Natural killer cell treated with Interleukin-12 subunit alpha and Interleukin-12 subunit beta and Interleukin-15 and Interleukin-18, amount 100 ng/mL, for 72 hours (primary cell): Measurements from ENCODE around the gene SLC6A3. TPM values are rescaled to one million over a fixed set of nuclear protein-coding genes. Genes with fewer than 3 reads are reported as not detected.
"Not testable (repeated sequence)": the region's sequence is repeated elsewhere in the genome, so short reads cannot be mapped to it uniquely, and the experiment has no call there.

Source experiments
- ATAC-seq, 2 donors: fragments of 150-1000 bp; cut with Tn5 transposase in 1 of 2; sonication (Bioruptor Pico), chemical (Tn5 transposase) in 1 of 2; 2 replicates each; pipeline ENCODE4 v1.10.0; 2021
- DNase-seq: peaks from one replicate; pipeline ENCODE4 v3.0.0; 2022; ENCODE audit warnings: low spot score
- H3K27ac Mint-ChIP-seq, 2 donors: 1 replicate in 1 of 2; 2 replicates in 1 of 2; pipeline ENCODE4 v1.8.0; 2022; ENCODE audit warnings: mixed read lengths in 2 of 2, mild to moderate bottlenecking in 1 of 2, moderate library complexity in 1 of 2
- H3K27me3 Mint-ChIP-seq, 2 donors: 1 replicate in 1 of 2; 2 replicates in 1 of 2; pipeline ENCODE4 v1.8.0; 2022; ENCODE audit warnings: mixed read lengths in 2 of 2
- H3K36me3 Mint-ChIP-seq: one replicate; pipeline ENCODE4 v1.8.0; 2022; ENCODE audit warnings: mixed read lengths
- H3K4me1 Mint-ChIP-seq, 2 donors: 1 replicate in 1 of 2; 2 replicates in 1 of 2; pipeline ENCODE4 v1.8.0; 2022; ENCODE audit warnings: low read depth in 2 of 2, mixed read lengths in 2 of 2, mild to moderate bottlenecking in 1 of 2
- H3K4me3 Mint-ChIP-seq: one replicate; pipeline ENCODE4 v1.8.0; 2022; ENCODE audit warnings: mixed read lengths
- H3K9me3 Mint-ChIP-seq: 2 replicates; pipeline ENCODE4 v1.8.0; 2022; ENCODE audit warnings: mixed read lengths
- total RNA-seq, 2 donors: library from RNA; stranded (reverse); gene quantifications; one replicate each; pipeline ENCODE4 v1.2.3, GENCODE V29; 2022

Gene SLC6A3
- total RNA-seq, 2 donors from 2014 or later: not detected

DNA sequence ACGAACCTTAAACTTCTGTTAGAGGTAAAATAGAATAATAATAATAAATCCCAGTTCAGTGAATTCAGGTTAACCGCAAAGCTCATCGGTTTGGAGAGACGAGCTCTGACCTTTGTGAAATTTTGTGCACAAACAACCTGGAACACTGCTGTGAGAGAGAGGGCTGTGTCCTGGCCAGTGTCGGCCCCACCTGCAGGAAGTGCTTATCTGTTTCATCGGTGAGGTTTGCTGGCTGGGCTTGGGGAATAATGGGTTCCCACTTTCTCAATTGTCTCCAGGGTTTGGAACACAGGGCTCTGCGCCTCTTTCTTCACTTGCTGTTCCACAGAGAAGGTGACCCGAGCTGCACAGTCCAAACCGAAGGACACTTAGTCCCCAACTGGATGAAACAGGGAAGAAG is 81.0 kb downstream of the SLC6A3 start:
- DNase-seq (no peak), ATAC-seq (no peak)
- Mint-ChIP-seq H3K27ac (no peak overlapping the region), H3K9me3 (no peaks in the 10 kb centered on the region), H3K27me3 (peaks cover 6 to 19% of the 10 kb centered on the region in 2 donors), H3K4me3 (no peak overlapping the region), H3K4me1 (no peaks in the 10 kb centered on the region), H3K36me3 (no peaks in the 10 kb centered on the region)

DNA sequence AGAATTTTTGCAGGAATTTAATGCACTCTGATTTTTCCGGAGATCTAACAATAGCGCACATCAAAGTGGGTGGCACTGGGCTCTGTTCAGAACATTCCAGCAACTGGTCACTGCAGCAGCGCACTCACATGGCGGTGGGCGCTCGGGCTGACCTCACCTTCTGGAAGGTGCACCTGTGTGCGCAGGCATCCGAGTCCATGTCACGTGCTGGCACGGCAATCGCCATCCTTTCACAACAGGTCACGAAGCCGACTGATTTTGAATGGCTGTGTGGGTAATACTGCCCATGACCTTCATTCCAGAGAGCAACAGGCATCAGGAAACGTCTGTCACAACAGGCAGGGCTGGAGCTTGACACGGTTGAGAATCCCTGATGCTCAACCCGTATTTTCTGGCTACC is 81.7 kb downstream of the SLC6A3 start:
- no peak overlapping the region for H3K4me3 Mint-ChIP-seq
- H3K9me3 Mint-ChIP-seq: no peaks in the 10 kb centered on the region

DNA sequence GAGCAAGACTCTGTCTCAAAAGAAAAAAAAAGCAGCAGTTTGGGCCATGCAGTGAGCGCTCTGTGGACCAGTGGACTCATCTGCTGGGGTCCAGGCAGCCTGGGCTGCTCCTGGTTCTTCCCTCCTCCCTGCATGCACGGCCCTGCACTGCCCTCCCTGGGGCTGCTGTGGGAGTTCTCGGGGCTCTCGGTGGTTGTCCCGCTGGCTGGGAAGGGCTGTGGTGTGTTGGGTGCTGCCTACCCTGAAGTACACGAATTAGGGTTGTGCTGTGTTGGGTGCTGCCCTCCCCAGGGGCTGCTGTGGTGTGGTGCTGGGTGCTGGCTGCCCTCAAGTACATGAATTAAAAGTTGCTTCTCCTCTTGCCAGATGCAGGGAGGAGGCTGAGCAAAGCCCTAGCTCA is 82.1 kb downstream of the SLC6A3 start:
- DNase-seq (no peak), ATAC-seq (no peak)
- Mint-ChIP-seq H3K4me1 (no peaks in the 10 kb centered on the region), H3K36me3 (no peaks in the 10 kb centered on the region), H3K9me3 (no peaks in the 10 kb centered on the region), H3K4me3 (no peak overlapping the region), H3K27me3 (peaks cover 6 to 19% of the 10 kb centered on the region in 2 donors), H3K27ac (no peak overlapping the region)

More for the DNA sequence above, 81.7 kb downstream of the SLC6A3 start:
- H3K27me3 Mint-ChIP-seq: peaks cover 6 to 19% of the 10 kb centered on the region in 2 donors
- H3K4me1 Mint-ChIP-seq: no peaks in the 10 kb centered on the region
- no peaks in the 10 kb centered on the region for H3K36me3 Mint-ChIP-seq
- DNase-seq: no peak
- no peak for ATAC-seq
- no peak overlapping the region for H3K27ac Mint-ChIP-seq

DNA sequence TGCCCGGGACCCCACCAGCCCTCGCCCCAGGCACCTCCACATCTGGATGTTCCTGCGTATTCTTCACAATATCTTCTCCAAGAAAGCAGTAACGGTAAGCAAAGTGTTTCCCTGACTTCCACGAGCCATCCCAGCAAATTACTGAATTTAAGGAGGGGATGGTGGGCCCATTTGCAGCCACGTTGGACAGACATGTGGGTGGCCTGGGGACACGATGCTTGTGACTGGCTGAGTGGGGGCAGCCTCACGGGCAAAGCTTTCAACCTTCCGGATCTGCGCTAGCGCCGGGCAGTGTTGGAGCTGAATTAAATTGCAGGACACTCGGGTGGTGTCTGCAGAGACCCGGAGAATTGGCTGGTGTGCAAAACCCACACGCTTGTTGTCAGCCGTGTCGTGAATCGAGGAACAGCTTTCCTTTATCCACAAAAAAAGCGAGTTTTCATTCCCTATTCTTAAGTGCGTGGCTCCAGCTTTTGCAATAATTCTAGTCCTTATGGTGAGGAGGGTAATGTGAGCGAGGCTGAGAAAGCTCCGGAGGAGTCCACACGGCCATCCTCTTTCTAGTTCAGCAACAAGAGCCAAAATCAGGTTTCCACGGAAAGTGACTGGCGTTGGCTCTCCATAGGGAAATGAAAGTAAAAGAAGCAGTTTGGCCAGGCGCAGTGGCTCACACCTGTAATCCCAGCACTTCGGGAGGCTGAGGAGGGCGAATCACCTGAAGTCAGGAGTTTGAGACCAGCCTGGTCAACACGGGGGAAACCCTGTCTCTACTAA is 82.8 kb downstream of the SLC6A3 start:
- peaks cover 6 to 19% of the 10 kb centered on the region in 2 donors for H3K27me3 Mint-ChIP-seq
- DNase-seq (no peak), ATAC-seq (no peak)
- no peaks in the 10 kb centered on the region for H3K36me3 Mint-ChIP-seq
- no peak overlapping the region for H3K27ac Mint-ChIP-seq
- H3K4me1 Mint-ChIP-seq: no peaks in the 10 kb centered on the region
- no peak overlapping the region for H3K4me3 Mint-ChIP-seq
- H3K9me3 Mint-ChIP-seq: no peaks in the 10 kb centered on the region

DNA sequence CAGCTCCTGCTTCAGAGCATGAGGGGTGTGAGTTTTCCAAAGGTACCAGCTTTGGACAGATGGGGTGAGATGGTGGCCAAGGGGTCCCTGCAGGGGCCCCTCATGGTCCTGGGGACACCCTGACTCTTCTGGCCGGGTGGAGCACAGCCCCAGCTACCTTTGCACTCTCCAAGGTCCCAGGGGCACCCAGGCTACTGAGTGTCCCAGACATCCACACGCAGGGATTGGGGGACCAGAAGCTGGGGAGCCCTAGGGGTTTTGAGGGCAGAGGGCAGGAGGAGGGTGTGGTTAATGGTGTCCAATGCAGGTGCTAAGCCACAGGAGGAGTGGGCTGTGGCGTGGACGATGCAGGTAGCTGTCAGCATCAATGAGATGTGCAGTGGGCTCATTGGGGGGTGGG is 84.4 kb downstream of the SLC6A3 start:
- Mint-ChIP-seq H3K36me3 (no peaks in the 10 kb centered on the region), H3K4me3 (no peak overlapping the region), H3K9me3 (no peaks in the 10 kb centered on the region), H3K27me3 (peaks cover 6 to 17% of the 10 kb centered on the region in 2 donors), H3K4me1 (no peaks in the 10 kb centered on the region), H3K27ac (no peak overlapping the region)
- DNase-seq (no peak), ATAC-seq (peak in 1 of 2 donors; percentile 32)

DNA sequence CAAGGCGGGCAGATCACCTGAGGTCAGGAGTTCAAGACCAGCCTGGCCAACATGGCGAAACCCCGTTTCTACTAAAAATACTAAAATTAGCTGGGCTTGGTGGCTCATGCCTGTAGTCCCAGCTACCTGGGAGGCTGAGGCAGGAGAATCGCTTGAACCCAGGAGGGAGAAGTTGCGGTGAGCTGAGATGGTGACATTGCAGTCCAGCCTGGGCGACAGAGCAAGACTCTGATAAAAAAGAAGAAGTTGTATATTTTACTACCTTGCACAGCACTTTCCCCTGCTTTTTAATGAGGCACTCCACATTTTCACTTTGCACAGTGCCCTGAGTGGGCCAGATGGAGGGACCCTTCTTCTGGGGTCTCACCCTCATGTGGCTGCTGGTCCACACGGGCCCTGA is 84.9 kb downstream of the SLC6A3 start:
- not testable (repeated sequence) for H3K36me3 Mint-ChIP-seq, ATAC-seq, H3K9me3 Mint-ChIP-seq, H3K4me1 Mint-ChIP-seq, H3K4me3 Mint-ChIP-seq, DNase-seq, H3K27ac Mint-ChIP-seq
- peaks cover 6 to 15% of the 10 kb centered on the region in 2 donors for H3K27me3 Mint-ChIP-seq

DNA sequence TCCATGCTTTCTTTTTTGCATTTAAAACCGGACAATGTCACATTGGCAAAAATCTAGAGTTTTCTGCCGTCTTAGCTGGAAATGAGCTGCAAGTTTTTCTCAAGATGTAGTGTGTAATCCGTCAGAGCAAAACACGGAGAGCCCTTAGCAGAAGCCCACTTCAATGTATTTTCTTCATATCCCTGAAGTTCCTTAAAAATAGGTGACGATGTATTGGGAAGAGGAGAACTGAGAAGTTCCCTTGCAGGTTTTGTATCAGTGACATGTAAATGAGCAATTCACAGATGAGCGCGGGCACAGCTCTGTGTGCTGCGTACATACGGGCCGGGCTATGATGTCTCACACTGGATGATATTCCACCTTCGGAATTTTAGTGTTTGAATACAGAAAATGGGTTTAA is 85.5 kb downstream of the SLC6A3 start:
- Mint-ChIP-seq H3K36me3 (no peaks in the 10 kb centered on the region), H3K9me3 (no peaks in the 10 kb centered on the region), H3K27ac (no peak overlapping the region), H3K4me1 (no peaks in the 10 kb centered on the region), H3K27me3 (peaks cover 6 to 18% of the 10 kb centered on the region in 2 donors), H3K4me3 (no peak overlapping the region)
- DNase-seq (no peak), ATAC-seq (no peak)

DNA sequence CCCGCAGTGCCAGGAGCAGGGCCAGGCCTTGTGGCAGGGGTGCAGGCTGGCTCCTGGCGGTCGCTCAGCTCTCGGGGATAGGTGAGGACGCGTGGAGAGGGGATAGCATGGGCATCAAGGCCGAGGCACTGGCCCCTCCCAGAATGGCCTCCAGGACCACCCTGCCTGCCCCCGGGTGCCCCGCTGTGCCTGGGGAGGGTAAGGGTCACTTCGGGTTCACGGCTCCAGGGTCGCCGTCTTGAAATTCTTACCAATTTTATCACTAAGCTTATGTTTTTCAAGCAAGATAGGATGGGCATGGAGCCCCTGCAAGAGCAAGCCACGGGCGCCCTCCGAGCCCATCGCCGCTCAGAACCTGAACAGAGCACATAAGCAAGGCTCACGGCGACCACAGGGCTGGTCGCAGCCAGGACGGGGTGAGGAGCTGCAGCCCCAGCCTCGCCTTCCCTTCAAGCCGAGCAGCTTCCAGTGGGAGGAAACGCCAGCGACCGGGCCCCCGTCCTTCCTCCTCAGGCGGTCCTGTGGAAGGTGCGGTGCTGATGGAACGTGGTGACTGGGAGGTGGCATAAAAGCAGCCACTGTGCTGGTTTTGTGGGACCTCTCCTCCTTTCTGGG is 86.1 kb downstream of the SLC6A3 start:
- Mint-ChIP-seq H3K36me3 (no peaks in the 10 kb centered on the region), H3K4me3 (no peak overlapping the region), H3K27ac (no peak overlapping the region), H3K4me1 (no peaks in the 10 kb centered on the region), H3K9me3 (no peaks in the 10 kb centered on the region), H3K27me3 (peaks cover 6 to 15% of the 10 kb centered on the region in 2 donors)
- peak in 1 of 2 donors; percentile 22 for ATAC-seq
- DNase-seq: no peak

DNA sequence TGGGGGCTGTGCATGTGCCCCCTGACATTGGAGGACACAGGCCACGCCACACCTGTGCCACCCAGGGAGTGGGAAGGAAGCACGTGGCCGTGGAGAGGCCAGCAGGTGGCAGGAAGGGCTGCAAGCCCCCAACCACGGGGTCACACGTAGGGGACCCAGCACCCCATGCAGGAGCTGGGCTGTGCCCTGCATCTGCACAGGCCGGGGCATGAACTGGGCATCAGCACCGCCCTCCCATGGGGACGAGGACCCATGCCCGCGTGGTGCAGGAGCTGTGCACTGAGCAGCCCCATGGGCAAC is 86.6 kb downstream of the SLC6A3 start:
- no peak for ATAC-seq
- Mint-ChIP-seq H3K36me3 (no peaks in the 10 kb centered on the region), H3K9me3 (no peaks in the 10 kb centered on the region)

DNA sequence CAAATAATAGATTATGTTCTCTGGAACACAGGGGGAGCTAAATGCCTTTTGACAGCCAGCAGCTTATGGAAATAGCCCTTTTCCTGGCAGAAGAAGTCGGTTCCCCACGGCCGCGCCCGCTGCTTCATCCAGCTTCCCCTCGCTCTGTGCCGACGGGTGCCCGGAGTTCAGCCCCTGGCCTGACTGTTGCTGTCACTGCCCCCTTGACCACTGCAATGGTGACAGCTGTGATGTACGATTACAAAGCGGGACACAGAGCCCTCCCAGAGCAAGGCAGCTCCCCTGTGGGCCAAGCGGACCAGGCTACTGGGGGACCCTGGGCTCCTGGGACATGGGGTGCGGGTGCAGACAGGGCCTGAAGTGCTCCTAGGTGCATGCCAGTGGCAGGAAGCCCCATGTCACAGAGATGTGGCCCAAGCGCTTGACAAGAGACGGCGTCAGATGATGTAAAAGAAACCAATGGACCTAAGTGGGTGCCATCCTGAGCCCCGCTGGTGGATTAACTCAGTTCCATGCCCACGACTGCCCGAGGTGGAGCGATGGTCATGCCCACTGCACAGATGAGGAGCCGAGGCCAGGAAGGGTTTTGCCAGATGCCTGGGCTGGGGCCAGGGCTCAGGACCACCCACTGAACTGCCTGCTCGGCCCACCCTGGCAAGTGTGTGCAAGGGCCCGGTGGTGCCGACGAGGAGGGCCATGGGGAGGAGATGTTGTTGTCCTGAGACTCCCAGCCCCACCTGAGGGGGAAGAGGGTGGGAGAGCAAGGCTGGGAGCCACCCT is 87.1 kb downstream of the SLC6A3 start:
- ATAC-seq (no peak), DNase-seq (no peak)
- Mint-ChIP-seq H3K36me3 (no peaks in the 10 kb centered on the region), H3K4me1 (no peaks in the 10 kb centered on the region), H3K27ac (no peak overlapping the region), H3K9me3 (no peaks in the 10 kb centered on the region), H3K4me3 (no peak overlapping the region), H3K27me3 (peaks cover 1 to 9% of the 10 kb centered on the region in 2 donors)

More for the DNA sequence above, 86.6 kb downstream of the SLC6A3 start:
- H3K4me3 Mint-ChIP-seq: no peak overlapping the region
- H3K4me1 Mint-ChIP-seq: no peaks in the 10 kb centered on the region
- peaks cover 6 to 15% of the 10 kb centered on the region in 2 donors for H3K27me3 Mint-ChIP-seq
- DNase-seq: no peak
- no peak overlapping the region for H3K27ac Mint-ChIP-seq

DNA sequence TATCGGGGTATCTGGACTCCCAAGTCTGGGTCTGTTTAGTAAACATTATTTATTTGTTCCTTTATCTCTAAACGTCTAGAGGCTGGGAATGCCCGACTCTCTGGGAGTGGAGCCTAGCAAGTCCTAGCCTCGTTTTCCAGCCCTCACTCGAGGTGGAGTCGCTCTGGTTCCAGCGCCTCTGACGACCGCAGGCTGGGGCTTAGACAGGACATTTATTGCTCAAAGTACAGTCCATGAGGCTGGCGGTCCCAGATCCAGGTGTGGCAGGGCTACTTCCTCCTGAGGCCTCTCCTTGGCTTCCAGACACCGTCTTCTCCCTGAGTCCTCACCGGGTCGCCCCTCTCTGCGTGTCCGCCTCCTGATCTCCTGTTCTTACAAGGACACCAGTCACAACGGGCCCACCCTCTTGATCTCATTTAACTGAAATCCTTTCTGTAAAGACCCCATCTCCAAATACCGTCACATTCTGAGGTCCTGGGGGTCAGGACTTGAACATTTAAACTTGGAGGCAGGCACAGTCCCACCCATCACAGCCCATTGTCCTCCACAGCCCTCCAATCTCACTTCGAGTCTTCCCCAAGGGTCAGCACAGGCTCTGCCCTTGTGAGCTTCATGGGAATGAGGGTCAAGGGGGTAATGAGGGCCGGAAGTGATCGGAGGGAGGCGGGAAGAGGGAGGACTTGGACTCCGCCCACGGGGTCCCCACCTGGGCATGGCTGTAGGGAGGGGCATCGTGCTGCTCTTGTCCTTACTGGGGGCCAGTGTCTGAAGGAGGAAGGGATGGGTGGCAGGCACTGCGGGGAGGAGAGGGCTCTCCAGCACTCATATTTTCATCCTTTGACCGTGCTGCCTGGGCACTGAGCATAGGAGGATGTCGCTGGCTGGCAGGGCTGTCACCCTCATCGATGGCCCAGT is 88.1 kb downstream of the SLC6A3 start:
- DNase-seq (no peak), ATAC-seq (no peak)
- Mint-ChIP-seq H3K27me3 (peaks cover 0 to 7% of the 10 kb centered on the region in 2 donors), H3K36me3 (no peaks in the 10 kb centered on the region), H3K9me3 (no peaks in the 10 kb centered on the region), H3K4me1 (no peaks in the 10 kb centered on the region), H3K27ac (no peak overlapping the region), H3K4me3 (no peak overlapping the region)

DNA sequence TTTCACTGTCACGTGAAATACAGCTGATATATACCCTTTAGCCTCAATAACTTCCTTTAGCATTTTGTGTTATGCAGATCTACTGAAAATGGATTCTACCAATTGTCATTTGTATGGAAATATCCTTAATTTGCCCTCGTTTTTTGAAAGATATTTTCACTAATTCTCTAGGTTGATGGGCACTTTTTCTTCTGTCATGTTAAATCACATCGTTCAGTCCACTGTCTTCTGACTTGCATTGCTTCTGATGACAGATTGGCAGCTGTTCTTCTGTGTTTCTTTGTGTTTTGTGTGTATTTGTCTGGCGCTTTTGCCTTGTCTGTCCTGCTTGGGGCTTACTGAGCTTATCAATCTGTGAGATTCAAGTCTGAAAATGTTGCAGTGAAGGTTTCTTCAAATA is 90.7 kb downstream of the SLC6A3 start:
- peaks cover 0 to 8% of the 10 kb centered on the region in 2 donors for H3K27me3 Mint-ChIP-seq
- H3K27ac Mint-ChIP-seq: no peak overlapping the region
- H3K4me3 Mint-ChIP-seq: no peak overlapping the region
- DNase-seq (no peak), ATAC-seq (no peak)
- H3K36me3 Mint-ChIP-seq: no peaks in the 10 kb centered on the region
- no peaks in the 10 kb centered on the region for H3K9me3 Mint-ChIP-seq
- no peaks in the 10 kb centered on the region for H3K4me1 Mint-ChIP-seq
